Measurements from ENCODE around the gene GPC3. TPM values are rescaled to one million over a fixed set of nuclear protein-coding genes. Genes with fewer than 3 reads are reported as not detected.

The GPC3 gene
- total and polyA plus RNA-seq, 2 of the 4 experiments (the other 2 are of a cell fraction): not detected

- CTCF ChIA-PET: interaction anchor here (0.6 to 1.8 kb wide), 2 partner anchors 8 to 160 kb away, joined by 3 read pairs; no protein-coding TSS in a partner anchor
Measured at GRCh38 chrX:133980406-133980805, 5.0 kb downstream of the GPC3 start.

More at GRCh38 chrX:133980406-133980805, 5.0 kb downstream of the GPC3 start:
- Histone ChIP-seq H4K20me1 (ENCODE audit: insufficient read depth, low read length) (no peaks in the 10 kb centered on the region), H3K9ac (ENCODE audit: low read depth, low read length) (no peak overlapping the region), H3K27me3 (ENCODE audit: control insufficient read depth, insufficient read depth, low read length) (peaks cover 6% of the 10 kb centered on the region; the same call in 1 of the 2 replicates), H3K4me1 (ENCODE audit: control insufficient read depth, insufficient read depth, low read length) (no peaks in the 10 kb centered on the region), H4K5ac (ENCODE audit: low read depth, low read length) (no peak overlapping the region), H3K79me1 (ENCODE audit: low read depth in 1 of 2, low read length in 2 of 2) (no peaks in the 10 kb centered on the region), H2BK20ac (ENCODE audit: low read depth, low read length) (no peak overlapping the region), H2AFZ (replicated peaks; ENCODE audit: low read length, poor library complexity) (no peak overlapping the region), H2AK9ac (replicated peaks; ENCODE audit: low read depth, low read length, poor library complexity) (no peak overlapping the region), H3K9me1 (ENCODE audit: insufficient read depth, low read length) (no peaks in the 10 kb centered on the region), H3K4me3 (ENCODE audit: insufficient read depth, low read depth, low read length) (no peak overlapping the region), H3K9me3 (ENCODE audit: control insufficient read depth, insufficient read depth, low read length) (peaks cover 3% of the 10 kb centered on the region; the same call in 1 of the 2 replicates), H4K8ac (ENCODE audit: low read depth in 2 of 2, low read length in 2 of 2) (no peak overlapping the region), H3K36me3 (ENCODE audit: control insufficient read depth, insufficient read depth, low read length) (no peaks in the 10 kb centered on the region), H2AK5ac (ENCODE audit: low read depth, low read length) (no peak overlapping the region), H3K14ac (replicated peaks; ENCODE audit: low read depth, low read length) (no peak overlapping the region), H4K91ac (ENCODE audit: insufficient read depth, low read depth, low read length) (no peak overlapping the region), H3K4ac (ENCODE audit: low read depth, low read length) (no peak overlapping the region), H3K27ac (ENCODE audit: insufficient read depth, low read length) (no peak overlapping the region), H2BK15ac (ENCODE audit: low read depth, low read length) (no peak overlapping the region), H3K56ac (ENCODE audit: extremely low read depth, insufficient read depth, low read length) (no peak overlapping the region), H3K4me2 (ENCODE audit: low read depth, low read length) (no peak overlapping the region), H3K23ac (ENCODE audit: low read depth, low read length) (no peak overlapping the region), H3K18ac (ENCODE audit: low read depth, low read length) (no peak overlapping the region), H2BK120ac (ENCODE audit: low read depth, low read length) (no peak overlapping the region), H2BK5ac (ENCODE audit: low read depth, low read length, poor library complexity, severe bottlenecking) (no peak overlapping the region)
- DNase-seq (no peak), ATAC-seq (ENCODE audit: low read depth) (no peak)
- intact Hi-C loops (cut with micrococcal nuclease): no loop called here
- dilution Hi-C loops (cut with HindIII; ENCODE audit: low sequenced_read_pairs, unreplicated experiment): no loop called here
- no TSS peak for BruUV-seq (replicated peaks)
- POLR2A ChIA-PET (ENCODE audit: unreplicated experiment): no interaction called here
- no CpG with 5 or more reads among the region's 2 CpGs for WGBS, 2 experiments (ENCODE audit: extremely low coverage in 2 of 2, insufficient read length in 1 of 2)
- in situ Hi-C loops (cut with MboI; ENCODE audit: low sequenced_read_pairs): no loop called here
- TF ChIP-seq, protein P1, sequence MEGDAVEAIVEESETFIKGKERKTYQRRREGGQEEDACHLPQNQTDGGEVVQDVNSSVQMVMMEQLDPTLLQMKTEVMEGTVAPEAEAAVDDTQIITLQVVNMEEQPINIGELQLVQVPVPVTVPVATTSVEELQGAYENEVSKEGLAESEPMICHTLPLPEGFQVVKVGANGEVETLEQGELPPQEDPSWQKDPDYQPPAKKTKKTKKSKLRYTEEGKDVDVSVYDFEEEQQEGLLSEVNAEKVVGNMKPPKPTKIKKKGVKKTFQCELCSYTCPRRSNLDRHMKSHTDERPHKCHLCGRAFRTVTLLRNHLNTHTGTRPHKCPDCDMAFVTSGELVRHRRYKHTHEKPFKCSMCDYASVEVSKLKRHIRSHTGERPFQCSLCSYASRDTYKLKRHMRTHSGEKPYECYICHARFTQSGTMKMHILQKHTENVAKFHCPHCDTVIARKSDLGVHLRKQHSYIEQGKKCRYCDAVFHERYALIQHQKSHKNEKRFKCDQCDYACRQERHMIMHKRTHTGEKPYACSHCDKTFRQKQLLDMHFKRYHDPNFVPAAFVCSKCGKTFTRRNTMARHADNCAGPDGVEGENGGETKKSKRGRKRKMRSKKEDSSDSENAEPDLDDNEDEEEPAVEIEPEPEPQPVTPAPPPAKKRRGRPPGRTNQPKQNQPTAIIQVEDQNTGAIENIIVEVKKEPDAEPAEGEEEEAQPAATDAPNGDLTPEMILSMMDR (conservative IDR thresholded peaks at IDR 0.05; ENCODE audit: low read depth, low read length): no peak
- TF ChIP-seq CEBPB (IDR thresholded peaks at IDR 0.05; ENCODE audit: low read depth, low read length) (no peak), MAFK (IDR thresholded peaks at IDR 0.05; ENCODE audit: low read depth, low read length) (no peak), USF2 (IDR thresholded peaks at IDR 0.05; ENCODE audit: low read depth, low read length) (no peak)

All from IMR-90 (cell line).